SK-N-MC (cell line): Measurements from ENCODE around the gene LRRC63.

Source experiments
- DNase-seq: peaks from one replicate; pipeline ENCODE4 v3.0.0-alpha.2; 2011; ENCODE audit warnings: low read depth, low spot score
- H3K27ac ChIP-seq: fragments of 200-600 bp; sonication (generic); 2 replicates; pipeline ENCODE4 v1.5.1; 2016; ENCODE audit warnings: mixed run types
- H3K36me3 ChIP-seq: fragments of 200-600 bp; sonication (generic); 2 replicates; pipeline ENCODE4 v1.6.1; 2017; ENCODE audit warnings: antibody characterized with exemption, low read length, mixed read lengths; ENCODE audit not compliant: insufficient read depth
- H3K4me3 ChIP-seq: fragments of 200-600 bp; sonication (generic); 2 replicates; pipeline ENCODE4 v1.5.1; 2016
- H3K9ac ChIP-seq: fragments of 200-600 bp; sonication (generic); 2 replicates; pipeline ENCODE4 v1.8.0; 2017; ENCODE audit warnings: mixed run types, mixed read lengths; ENCODE audit not compliant: insufficient read length
- H3K9me3 ChIP-seq: fragments of 200-600 bp; sonication (generic); 2 replicates; pipeline ENCODE4 v1.6.1; 2017; ENCODE audit warnings: low read depth, mild to moderate bottlenecking, antibody characterized with exemption, low read length, moderate library complexity, mixed read lengths
- EZH2 ChIP-seq: fragments of 200-600 bp; sonication (generic); IDR thresholded peaks from one replicate; pipeline ENCODE4 v1.6.1; 2017; ENCODE audit warnings: antibody characterized with exemption
- FOXP2 ChIP-seq: optimal IDR thresholded peaks from 2 replicates; pipeline ENCODE3; 2011; ENCODE audit warnings: mild to moderate bottlenecking, moderate library complexity; ENCODE audit not compliant: insufficient read depth; ENCODE audit errors: extremely low read length, control extremely low read depth
- POLR2AphosphoS5 ChIP-seq: IDR thresholded peaks from 2 replicates; pipeline ENCODE4 v1.6.1; 2012; ENCODE audit warnings: mild to moderate bottlenecking, low read depth, low read length, borderline replicate concordance

Gene LRRC63

DNA sequence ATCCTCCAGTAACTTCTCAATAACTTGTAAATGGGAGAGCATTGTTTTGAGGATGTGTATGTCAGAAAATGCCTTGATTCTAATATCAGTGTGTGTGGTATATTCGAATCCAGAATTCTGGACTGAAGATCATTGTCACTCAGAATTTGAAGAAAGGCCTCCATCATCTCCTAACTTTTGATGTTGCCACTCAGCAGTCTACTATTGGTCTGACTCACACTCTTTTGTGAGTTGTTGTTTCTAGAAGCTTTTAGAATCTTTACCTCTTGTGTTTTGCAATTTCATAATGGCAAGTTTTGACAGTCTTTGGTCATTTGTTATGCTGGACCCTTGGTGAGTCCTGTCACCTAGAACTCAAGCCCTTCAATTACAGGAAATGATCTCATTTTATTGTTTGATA lies 98.3 kb downstream of the LRRC63 start:
- no peak for TF ChIP-seq FOXP2
- no peak for TF ChIP-seq POLR2AphosphoS5
- no peak for TF ChIP-seq EZH2
- Histone ChIP-seq H3K9me3 (peaks cover 4% of the 10 kb centered on the region; the same call in 1 of the 2 replicates), H3K9ac (no peak overlapping the region), H3K27ac (no peak overlapping the region), H3K36me3 (peaks cover 14% of the 10 kb centered on the region), H3K4me3 (no peak overlapping the region)
- no peak for DNase-seq

DNA sequence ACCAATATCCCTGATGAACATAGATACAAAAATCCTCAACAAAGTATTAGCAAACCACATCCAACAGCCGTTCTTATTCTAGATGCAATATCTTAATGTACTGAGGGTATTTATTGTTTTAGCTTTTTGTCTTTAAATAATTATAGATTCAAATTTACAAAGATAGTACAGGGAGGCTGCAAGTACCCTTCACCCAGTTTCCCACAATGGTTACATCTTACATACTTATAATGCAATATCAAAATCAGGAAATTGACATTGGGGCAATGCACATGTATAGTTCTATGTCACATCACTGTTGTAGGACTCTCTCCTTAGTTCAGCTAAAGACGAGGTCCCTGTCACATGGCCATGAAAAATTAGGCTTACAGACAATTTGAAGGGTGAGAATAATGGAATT lies 99.5 kb downstream of the LRRC63 start:
- no peak for TF ChIP-seq EZH2
- no peak for TF ChIP-seq POLR2AphosphoS5
- no peak for TF ChIP-seq FOXP2
- peaks cover 4% of the 10 kb centered on the region; the same call in 1 of the 2 replicates for H3K9me3 ChIP-seq
- H3K9ac ChIP-seq: no peak overlapping the region
- H3K27ac ChIP-seq: no peak overlapping the region
- H3K4me3 ChIP-seq: no peak overlapping the region
- DNase-seq: no peak
- peaks cover 14% of the 10 kb centered on the region for H3K36me3 ChIP-seq

DNA sequence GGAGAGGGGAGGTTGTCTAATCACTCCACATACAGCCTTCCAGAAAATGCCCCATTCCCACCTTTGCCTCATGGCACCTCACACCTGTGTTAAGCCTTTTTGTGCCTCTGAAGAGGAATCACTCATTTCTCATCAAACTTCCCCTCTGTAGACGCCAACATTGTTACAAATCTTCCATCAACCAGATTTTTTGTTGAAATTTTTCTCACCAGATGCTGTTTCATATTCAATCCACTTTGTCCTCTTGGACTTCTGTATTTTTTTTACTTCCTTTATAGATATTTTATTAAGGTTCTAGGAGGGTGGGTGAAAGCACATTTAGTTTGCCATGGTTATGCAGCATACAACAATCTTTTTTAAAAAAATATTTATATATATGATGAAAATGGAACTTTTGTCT lies 101.3 kb downstream of the LRRC63 start:
- DNase-seq: no peak
- Histone ChIP-seq H3K36me3 (peaks cover 14% of the 10 kb centered on the region), H3K27ac (no peak overlapping the region), H3K4me3 (no peak overlapping the region), H3K9me3 (peaks cover 4% of the 10 kb centered on the region; the same call in 1 of the 2 replicates), H3K9ac (no peak overlapping the region)
- TF ChIP-seq FOXP2 (no peak), POLR2AphosphoS5 (no peak), EZH2 (no peak)

DNA sequence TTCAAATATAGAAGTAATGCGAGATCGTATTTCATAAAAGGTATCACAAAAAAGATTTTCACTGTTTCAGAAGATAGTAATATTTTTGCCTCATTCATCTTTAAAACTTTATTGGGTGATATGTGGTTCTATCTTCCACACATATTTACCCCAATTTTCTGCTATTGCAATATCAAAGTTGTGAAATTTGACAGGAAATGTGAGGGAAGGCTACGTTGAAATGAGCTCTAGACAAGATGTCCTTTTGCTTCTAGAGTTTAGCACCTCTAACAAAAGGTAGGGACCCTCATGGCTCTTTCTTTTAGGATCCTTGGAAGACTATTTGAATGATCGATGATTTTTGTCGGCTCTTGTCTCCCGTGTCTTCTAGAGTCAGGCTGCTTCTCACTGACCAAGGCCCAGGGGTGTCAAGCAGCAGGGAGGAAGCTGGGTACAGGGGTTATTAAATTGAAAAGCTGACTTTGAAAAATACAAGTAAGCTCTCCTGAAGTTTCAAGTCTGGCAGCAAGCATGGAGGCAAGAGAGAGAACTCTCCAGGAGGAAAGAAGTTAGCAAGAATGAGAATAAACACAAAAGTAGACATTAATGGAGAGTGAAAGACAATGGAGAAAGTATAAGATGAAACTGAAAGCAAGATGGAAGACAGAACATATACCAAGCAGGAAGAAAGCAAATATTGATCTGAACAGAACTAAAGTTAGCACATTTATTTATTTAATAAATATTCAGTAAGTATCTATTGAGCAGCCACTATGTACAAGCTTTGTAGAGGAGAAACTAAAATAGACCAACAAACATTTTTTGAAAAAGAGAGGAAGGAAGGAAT lies 101.9 kb downstream of the LRRC63 start:
- TF ChIP-seq POLR2AphosphoS5: no peak
- no peak for TF ChIP-seq FOXP2
- TF ChIP-seq EZH2: no peak
- Histone ChIP-seq H3K4me3 (no peak overlapping the region), H3K9me3 (peaks cover 4% of the 10 kb centered on the region; the same call in 1 of the 2 replicates), H3K27ac (0 out of 2 replicates have a peak overlapping the region, but pooled peaks have one; percentile 14), H3K9ac (no peak overlapping the region), H3K36me3 (peaks cover 14% of the 10 kb centered on the region)
- no peak for DNase-seq

DNA sequence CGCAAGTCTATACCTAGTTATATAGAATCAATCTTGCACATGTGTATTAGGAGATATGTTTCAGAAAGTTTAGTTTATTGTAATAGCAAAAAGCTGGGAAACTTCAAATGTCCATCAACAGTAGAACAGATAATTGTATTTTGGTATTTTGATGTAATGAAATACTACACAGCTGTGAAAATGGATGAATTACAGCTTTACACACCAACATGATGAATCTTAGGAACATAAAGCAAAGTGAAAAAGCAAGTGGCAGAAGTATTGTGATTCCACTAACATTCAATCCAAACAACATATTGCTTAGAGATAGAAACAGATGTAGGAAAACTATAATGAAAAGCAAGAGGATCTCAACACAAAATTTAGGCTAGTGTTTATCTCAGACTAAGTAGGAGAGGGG lies 102.9 kb downstream of the LRRC63 start:
- H3K9me3 ChIP-seq: peaks cover 4% of the 10 kb centered on the region; the same call in 1 of the 2 replicates
- no peak overlapping the region for H3K27ac ChIP-seq
- TF ChIP-seq POLR2AphosphoS5: no peak
- no peak for TF ChIP-seq EZH2
- no peak for TF ChIP-seq FOXP2
- no peak overlapping the region for H3K4me3 ChIP-seq
- DNase-seq: no peak
- no peak overlapping the region for H3K9ac ChIP-seq
- peaks cover 14% of the 10 kb centered on the region for H3K36me3 ChIP-seq

DNA sequence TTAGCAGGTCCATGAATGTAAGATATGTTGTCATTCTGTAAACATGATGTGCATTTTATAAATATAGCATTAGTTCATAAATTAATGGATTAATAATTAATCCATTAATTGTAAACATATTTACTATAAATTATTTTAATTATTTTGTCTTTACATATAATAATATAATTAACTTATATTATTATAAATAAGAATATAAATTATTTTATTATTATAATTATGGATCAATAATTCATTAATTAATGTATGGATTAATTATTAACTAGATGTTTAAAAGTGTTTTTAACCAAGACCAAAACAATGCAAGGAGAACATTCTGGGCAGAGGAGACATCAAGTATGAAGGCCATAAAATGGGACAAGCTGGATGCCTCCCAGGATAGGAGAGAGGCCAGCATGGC lies 103.3 kb downstream of the LRRC63 start:
- TF ChIP-seq EZH2: no peak
- TF ChIP-seq POLR2AphosphoS5: no peak
- no peak for TF ChIP-seq FOXP2
- H3K4me3 ChIP-seq: no peak overlapping the region
- DNase-seq: no peak
- no peak overlapping the region for H3K9ac ChIP-seq
- peaks cover 4% of the 10 kb centered on the region; the same call in 1 of the 2 replicates for H3K9me3 ChIP-seq
- peaks cover 14% of the 10 kb centered on the region for H3K36me3 ChIP-seq
- H3K27ac ChIP-seq: no peak overlapping the region

DNA sequence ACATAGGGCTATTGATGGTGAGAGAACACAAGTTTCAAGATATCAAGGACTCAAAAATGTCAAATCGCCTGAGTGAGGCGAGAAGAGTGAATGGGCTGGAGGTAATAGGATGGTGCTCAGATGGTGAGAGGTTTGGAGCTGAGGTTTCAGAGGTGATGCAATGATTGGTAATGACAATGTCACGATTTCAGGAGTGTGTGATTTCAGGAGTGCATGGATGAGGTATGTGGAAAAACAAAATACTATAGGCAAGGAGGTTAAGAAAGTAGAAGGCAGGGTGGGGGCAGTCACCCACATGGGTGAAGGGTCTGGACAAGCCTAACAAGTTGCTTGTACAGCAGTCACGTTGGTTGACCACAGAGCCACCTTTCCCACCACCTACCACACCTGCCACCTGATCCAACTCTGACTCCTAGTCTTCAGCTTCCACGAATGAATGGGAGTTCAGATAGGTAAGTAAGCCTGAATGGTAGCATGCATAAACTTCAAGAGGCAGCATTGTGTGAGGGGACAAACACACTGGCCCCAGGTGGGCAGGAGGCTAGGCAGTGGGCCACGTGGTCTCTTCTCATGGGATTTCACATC lies 103.9 kb downstream of the LRRC63 start:
- no peak for TF ChIP-seq POLR2AphosphoS5
- TF ChIP-seq EZH2: no peak
- no peak for TF ChIP-seq FOXP2

DNA sequence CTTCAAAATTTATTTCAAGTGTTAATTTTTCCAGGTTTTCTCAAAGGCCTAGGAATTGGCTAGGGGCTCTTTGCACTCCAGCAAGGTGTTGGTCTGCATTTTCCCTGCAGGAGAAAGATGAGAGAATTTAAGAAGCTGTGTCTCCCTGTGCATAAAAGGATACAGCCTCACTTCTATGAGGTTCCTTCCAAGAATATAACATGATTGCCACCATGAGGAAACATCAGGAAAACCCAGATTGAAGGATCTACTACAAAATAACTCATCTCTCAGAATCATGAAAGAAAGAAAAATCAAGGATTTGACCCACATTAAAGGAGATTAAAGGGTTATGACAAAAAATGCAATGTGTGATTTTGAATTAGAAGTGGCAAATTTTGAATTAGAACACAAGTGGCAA lies 105.4 kb downstream of the LRRC63 start:
- Histone ChIP-seq H3K4me3 (no peak overlapping the region), H3K27ac (peak overlapping the region; percentile 69), H3K9ac (no peak overlapping the region), H3K9me3 (peaks cover 4% of the 10 kb centered on the region; the same call in 1 of the 2 replicates), H3K36me3 (peaks cover 14% of the 10 kb centered on the region)
- no peak for DNase-seq
- TF ChIP-seq FOXP2 (no peak), EZH2 (no peak), POLR2AphosphoS5 (no peak)

More for the DNA sequence above, 103.9 kb downstream of the LRRC63 start:
- Histone ChIP-seq H3K4me3 (no peak overlapping the region), H3K27ac (no peak overlapping the region), H3K9ac (no peak overlapping the region), H3K9me3 (peaks cover 4% of the 10 kb centered on the region; the same call in 1 of the 2 replicates), H3K36me3 (peaks cover 14% of the 10 kb centered on the region)
- no peak for DNase-seq

DNA sequence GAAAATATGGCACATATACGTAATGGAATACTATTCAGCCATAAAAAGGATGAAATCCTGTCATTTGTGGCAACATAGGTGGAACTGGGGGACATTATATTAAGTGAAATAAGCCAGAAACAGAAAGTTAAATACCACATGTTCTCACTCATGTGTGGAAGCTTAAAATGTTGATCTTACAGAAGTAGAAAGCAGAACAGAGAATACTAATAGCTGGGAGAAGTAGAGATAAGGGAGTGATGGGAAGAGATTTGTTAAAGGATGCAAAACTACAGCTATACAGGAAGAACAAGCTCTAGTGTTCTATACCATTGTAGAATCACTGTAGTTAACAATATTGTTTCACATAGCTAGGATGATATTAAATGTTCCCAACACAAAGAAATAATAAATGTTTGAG lies 107.3 kb downstream of the LRRC63 start:
- Histone ChIP-seq H3K27ac (no peak overlapping the region), H3K9ac (no peak overlapping the region), H3K9me3 (peaks cover 4% of the 10 kb centered on the region; the same call in 1 of the 2 replicates), H3K36me3 (peaks cover 8% of the 10 kb centered on the region), H3K4me3 (no peak overlapping the region)
- no peak for DNase-seq
- TF ChIP-seq FOXP2 (no peak), EZH2 (no peak), POLR2AphosphoS5 (no peak)
